Measurements from ENCODE around the gene WDR86.

WDR86 gene

GRCh38 chr7:151406051-151406875 lies 3.6 kb downstream of the WDR86 start:
- DNase-seq, result no peak

DNA sequence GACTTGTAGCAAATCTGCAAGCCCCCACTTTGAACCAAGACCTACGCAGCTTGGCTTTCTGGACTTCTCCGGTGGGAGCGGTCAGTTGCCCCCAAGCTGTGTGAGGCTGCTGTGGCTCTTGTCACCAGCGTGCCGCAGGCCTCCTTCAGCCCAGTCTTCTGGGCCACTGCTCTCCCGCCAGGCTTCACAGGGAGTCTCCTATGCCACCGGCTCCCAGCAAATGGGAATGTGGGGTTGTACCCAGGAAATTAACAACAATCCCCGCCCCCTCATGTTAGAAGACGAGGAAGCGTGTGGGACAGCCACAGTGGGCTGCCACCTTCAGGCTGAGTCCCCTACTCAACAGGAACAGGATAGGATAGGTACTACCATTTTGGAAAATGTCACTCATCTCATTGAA lies 4.2 kb downstream of the WDR86 start:
- no peak for DNase-seq

GRCh38 chr7:151405056-151405455 lies 4.8 kb downstream of the WDR86 start:
- DNase-seq, result no peak

- no peak for DNase-seq
Observed at GRCh38 chr7:151404216-151405011, 5.4 kb downstream of the WDR86 start.

- no peak for DNase-seq
Observed at GRCh38 chr7:151403764-151404163, 6.1 kb downstream of the WDR86 start.

- DNase-seq, result no peak
Observed at GRCh38 chr7:151402029-151402835, 7.6 kb downstream of the WDR86 start.

DNA sequence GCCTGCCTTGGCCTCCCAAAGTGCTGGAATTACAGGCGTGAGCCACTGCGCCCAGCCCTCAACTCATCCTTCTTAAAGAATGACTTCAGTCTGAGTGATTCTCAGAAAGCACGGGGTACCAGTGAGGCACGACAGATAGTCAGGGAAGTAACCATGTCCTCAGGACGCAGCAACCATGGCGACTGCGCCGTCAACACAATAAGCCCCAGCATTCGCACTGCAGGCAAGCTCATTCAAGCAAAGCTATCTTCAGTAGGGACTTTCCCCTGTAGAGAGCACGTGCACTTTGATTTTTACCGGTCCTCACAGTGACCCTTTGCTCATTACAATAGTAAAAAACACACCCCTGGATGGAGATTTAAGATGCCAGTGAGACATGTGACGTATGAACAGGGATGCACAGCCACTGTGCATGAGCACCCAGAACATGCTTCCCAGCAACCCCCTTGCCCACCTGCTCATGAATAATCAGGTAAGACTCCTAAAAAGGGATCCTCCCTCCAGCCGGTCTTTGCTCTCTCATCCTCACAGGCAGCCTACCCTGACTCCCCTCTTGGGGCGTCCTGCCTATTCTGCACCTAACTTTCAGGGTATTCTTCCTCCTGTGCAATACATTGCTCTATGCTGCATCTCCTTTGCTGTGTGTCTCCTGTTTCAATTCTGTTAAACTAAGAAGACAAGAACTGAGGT lies 9.1 kb downstream of the WDR86 start:
- DNase-seq, result no peak

DNA sequence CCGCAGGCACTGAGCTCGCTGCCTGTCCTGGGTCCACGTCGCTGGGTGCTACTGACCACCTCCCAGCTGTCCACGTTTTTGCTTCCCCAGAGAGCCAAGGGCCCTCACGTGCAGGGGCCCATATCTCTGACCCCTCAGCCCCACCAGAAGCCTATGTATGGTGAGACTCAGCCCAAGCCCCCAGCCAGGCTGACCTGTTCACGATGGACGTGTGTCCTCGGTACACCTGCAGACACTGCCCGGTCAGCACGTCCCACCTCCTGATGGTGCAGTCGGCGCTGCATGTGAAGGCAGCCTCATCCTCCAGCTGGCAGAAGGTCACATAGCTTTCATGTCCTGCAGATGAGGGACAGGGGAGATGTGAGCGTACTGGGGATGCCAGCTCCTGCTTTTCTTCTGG lies 9.9 kb downstream of the WDR86 start:
- no peak for DNase-seq

- DNase-seq, result no peak
Observed at GRCh38 chr7:151399305-151399601, 10.6 kb downstream of the WDR86 start.

DNA sequence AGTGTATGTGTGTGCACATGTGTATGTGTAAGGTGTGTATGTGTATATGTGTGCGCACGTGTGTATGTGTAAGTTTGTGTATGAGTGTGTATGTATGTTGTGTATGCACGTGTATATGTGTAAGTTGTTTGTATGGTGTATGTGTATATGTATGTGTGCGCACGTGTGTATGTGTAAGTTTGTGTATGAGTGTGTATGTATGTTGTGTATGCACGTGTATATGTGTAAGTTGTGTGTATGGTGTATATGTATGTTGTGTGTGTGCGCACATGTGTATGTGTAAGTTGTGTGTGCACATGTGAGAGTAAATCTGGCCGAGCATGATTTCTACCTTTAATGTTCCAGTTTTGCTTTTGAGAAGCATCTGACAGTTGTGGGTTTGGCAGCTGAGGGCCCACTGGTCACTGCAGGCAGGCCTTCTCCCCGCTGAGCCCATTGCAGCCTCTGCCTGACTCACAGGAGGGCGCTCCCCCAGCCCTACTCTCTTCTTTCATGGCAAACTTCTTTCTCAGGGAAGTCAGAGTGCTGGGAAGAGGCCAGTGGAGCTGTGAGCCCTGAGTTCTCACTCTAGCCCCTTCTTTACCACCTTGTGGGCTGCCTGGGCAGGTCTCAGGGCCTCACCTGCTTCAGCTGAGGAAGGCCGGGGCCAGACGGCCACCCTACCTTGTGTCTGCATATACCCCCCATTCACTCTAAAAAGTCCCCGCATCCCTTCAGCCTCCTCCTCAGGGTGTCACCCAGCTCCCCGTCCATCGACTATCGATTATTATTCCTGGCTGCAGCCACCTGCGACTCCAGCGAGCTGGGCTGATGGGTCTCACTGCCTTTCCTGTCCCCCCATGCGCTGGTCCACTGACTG lies 11.2 kb downstream of the WDR86 start:
- no peak for DNase-seq

- DNase-seq, result no peak
Observed at GRCh38 chr7:151397026-151397425, 12.8 kb downstream of the WDR86 start.

DNA sequence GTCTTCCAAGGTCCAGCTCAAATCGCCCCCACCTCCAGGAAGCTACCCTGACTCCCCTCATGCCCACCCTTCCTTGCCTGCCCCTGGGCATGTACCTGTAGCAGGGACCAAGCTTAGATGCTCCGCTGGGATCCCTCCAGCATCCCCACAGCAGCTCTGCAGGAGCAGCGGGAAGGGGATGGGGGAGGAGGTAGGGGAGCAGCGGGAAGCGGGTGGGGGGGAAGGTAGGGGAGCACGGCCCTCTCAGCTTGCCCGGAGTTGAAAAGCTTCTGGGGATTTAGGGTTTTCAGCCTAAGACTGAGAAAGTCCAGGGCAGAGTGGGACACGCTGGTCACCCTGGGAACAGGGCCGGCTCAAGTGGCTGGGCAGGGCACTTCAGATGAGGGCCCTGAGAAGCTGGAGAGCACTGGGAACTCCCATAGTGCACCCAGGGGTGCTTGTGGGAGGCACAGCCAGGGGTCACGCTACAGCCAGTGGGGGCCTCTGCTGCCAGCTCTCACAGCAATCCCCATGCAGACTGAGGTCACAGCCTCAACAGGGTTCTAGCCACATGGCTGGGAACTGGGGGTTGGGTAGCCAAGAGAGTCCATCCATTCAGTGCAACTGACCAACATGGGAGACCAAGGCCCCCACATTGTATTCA lies 13.4 kb downstream of the WDR86 start:
- no peak for DNase-seq

DNA sequence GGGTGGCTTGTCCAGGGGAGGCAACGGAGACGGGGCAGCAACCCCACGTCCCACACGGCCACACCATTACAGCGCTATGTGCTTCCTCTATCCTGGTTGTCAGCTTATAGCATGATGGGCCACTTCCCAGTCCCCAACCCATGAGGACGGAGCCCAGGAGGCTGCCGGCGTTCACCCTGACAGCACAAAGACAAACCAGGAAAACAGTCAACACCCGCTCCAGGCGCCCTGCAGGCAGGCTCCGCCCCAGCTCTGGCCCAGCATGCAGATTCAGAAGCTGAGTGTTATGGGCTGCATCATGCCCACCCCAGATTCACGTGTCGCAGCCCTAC lies 14.8 kb downstream of the WDR86 start:
- DNase-seq, result no peak

- DNase-seq, result no peak
Observed at GRCh38 chr7:151394076-151395035, 15.5 kb downstream of the WDR86 start.

GRCh38 chr7:151393031-151393977 lies 16.5 kb downstream of the WDR86 start:
- no peak for DNase-seq

GRCh38 chr7:151392426-151392825 lies 17.4 kb downstream of the WDR86 start:
- no peak for DNase-seq

DNA sequence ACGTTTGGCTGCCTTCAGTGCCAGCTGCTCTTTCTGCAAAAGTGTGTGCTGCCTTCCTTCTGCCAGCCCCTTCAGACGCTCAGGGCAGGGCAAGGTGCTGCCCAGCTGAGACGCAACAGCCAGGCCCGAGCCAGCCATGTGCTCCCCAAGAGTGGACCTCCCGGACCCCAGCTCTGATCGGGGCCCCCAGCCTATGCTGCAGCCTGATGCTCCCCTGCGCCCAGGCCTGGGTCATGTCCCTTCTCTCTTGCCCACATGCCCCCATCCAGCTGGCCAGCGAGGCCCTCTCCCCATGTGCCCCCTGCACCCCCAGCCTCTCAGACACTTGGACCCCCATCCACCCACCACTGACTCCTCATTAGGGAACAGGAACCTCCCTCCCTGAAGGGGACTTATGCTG lies 17.8 kb downstream of the WDR86 start:
- DNase-seq, result no peak

GRCh38 chr7:151391358-151391730 lies 18.5 kb downstream of the WDR86 start:
- no peak for DNase-seq

Data from activated CD4-positive, alpha-beta T cell treated with anti-CD3 and anti-CD28 coated beads, Interleukin-2, amount 50 U/mL, for 1 hour (primary cell).